Stimulated activated CD8-positive, alpha-beta memory T cell treated with anti-CD3 and anti-CD28 coated beads, Interleukin-4, amount 100 ng/mL, for 48 hours (primary cell): ENCODE measurements around the gene CERS1.

ENCODE experiments used
- DNase-seq: peaks from one replicate; pipeline ENCODE4 v3.0.0-alpha.2; 2020

CERS1 gene

GRCh38 chr19:18870531-18871172 is 25.3 kb downstream of the CERS1 start:
- DNase-seq: no peak

DNA sequence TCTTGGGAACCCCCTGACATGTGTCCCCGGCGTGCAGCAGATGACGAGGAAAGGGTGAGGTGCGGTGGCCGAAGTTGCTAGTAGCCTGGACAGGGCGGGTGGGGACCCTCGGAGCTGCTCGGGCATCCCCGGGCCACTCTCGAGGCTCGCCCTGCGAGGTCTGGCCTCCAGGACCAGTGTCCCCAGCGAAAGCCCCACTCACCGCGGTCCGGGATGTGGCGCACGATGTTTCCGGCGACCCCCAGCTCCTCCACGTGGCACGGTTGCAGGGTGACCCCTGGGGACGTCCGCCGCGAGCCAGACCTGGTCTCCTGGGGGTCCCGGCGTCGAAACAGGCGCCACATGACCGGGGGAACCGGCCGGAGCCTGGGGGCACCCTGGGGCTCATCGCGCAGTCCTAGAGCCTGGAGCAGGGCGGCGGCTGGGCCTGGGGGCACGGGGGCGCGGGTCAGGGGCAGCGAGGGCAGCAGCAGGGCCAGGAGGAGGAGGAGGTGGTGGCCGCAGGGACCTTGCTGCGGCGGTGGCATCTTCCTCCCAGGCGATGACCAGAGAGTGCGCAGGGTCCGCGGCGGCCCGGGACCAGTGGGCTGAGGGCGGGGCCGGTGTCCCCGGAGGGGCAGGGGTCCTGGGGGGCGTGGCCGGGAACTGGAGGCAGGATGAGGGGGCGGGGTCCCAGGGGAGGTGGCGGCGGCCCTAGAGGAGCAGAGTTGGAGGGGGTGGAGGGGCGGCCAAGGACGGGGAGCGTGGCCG is 26.0 kb downstream of the CERS1 start:
- DNase-seq: no peak

GRCh38 chr19:18869023-18869618 is 26.8 kb downstream of the CERS1 start:
- no peak for DNase-seq

DNA sequence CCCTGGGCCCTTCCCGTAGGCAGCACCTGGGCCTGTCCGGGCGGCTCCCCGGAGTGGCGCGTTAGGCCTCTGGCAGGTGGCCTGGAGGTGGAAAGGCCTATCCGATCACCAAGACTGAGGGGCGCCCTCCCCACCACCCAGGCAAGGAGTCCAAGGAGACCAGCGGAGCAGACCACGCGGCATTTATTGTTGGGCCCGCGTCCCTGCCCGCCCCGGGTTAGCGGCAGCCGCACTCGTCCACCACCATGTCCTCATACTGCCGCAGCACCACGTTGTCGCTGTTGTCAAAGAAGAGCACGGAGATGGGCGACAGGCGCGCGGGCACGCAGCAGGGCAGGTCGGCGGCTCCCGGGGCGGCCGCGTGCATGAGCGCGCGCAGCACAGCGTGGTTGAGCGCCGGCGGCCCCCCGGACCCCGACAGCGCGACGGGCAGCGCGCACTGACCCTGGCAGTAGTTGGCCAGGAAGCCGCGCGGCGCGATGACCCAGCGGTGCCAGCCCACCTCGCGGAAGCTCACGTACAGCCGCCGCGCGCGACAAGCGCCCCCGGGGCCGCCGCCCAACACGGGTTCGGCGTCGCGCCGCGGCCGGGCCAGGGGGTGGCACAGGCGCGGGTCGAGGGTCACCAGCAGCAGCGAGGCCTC is 27.5 kb downstream of the CERS1 start:
- no peak for DNase-seq

- no peak for DNase-seq
These were observed 28.2 kb downstream of the CERS1 start for GRCh38 chr19:18867751-18868150.

- DNase-seq: no peak
These were observed 28.8 kb downstream of the CERS1 start for GRCh38 chr19:18867199-18867598.

DNA sequence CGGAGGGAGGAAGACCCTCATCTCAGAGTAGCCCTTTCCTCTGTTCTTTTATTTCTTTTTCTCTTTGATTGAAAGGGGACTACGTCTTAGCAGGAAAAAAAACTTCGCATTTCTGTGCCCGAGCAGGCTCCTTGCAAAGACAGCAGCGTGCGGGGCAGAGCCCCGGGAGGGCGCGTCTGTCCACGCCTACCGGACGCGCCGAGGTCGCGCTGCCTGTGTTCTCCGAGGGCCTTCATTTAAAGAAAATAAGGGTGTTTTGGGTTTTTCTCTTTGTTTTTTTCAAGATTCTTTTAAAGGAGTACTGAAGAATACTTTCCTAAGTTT is 29.2 kb downstream of the CERS1 start:
- DNase-seq: no peak

- DNase-seq: peak; percentile 78
These were observed 29.8 kb downstream of the CERS1 start for GRCh38 chr19:18865973-18866799.

DNA sequence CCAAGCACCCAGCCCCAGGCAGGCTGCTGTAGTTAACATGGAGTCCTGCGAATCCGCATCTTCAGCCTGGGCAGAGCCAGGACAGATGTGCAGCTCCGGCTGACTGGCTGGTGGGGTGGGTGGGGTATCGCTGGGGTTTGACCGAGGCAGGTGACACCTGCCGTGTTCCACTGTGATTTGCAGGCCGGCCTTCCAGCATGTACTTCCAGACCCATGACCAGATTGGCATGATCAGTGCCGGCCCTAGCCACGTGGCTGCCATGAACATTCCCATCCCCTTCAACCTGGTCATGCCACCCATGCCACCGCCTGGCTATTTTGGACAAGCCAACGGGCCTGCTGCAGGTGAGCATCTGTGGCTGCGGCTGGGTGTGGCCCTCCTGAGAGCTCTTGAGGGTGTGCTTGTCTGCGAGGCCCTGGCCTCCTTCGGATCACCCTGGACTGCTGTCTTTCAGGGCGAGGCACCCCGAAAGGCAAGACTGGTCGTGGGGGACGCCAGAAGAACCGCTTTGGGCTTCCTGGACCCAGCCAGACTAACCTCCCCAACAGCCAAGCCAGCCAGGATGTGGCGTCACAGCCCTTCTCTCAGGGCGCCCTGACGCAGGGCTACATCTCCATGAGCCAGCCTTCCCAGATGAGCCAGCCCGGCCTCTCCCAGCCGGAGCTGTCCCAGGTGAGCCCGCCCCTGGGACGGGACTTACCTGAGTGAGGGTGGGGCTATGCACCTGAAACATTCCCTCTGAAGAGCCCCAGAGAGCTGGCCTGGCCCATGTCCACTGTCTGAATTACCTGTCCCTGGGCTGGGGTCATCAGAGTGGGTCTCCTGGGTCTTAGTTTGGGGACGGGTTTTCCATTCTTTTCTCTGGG is 30.6 kb downstream of the CERS1 start:
- no peak for DNase-seq

GRCh38 chr19:18863843-18864362 is 32.1 kb downstream of the CERS1 start:
- DNase-seq: no peak

- DNase-seq: no peak
These were observed 32.7 kb downstream of the CERS1 start for GRCh38 chr19:18862976-18863842.

DNA sequence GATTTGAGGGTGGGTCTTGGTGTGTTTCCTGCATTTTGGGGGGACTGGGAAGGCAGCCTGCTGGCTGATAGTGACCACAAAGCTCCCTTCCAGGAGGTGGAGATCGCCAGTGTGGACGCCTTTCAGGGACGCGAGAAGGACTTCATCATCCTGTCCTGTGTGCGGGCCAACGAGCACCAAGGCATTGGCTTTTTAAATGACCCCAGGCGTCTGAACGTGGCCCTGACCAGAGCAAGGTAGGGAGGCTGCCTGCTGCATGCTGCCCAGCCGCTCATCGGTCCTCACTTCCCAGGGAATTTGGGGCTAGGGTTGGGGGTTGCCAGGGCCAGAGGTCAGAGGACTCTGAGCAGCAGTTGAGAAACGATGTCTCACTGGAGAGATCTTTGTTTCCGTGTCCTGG is 34.0 kb downstream of the CERS1 start:
- no peak for DNase-seq

DNA sequence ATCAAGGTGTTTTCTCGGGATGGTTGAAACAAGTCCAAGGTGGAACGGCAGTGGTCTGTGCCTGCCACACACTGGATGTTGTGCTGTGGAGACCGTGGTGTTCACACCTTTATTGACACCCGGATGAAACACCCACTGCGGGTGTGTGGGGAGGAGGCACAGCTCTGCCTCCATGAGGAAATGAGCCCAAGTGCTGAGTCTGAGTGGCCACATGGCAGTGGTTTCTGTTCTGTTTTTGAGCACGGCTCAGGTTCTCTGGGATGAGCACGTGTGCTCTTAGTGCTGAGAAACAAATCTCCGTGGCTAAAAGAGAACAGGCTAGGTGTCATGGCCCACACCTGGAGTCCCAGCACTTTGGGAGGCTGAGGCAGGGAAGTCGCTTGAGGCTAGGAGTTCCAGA is 34.7 kb downstream of the CERS1 start:
- DNase-seq: no peak

DNA sequence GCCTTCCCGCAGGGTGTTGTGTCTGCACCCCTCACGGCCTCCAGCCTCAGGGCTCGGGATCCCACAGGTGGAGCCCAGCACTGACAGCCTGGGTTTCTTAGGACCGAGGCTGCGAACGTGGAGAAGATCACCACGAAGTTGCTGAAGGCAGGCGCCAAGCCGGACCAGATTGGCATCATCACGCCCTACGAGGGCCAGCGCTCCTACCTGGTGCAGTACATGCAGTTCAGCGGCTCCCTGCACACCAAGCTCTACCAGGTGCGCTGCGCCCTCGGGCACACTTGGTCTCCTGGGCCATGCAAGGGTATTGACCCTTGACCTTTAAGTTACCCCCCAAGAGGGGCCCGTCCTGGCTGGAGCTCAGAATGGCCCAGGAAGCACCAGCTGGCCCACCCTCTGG is 35.2 kb downstream of the CERS1 start:
- no peak for DNase-seq

GRCh38 chr19:18860302-18860700 is 35.7 kb downstream of the CERS1 start:
- DNase-seq: no peak

DNA sequence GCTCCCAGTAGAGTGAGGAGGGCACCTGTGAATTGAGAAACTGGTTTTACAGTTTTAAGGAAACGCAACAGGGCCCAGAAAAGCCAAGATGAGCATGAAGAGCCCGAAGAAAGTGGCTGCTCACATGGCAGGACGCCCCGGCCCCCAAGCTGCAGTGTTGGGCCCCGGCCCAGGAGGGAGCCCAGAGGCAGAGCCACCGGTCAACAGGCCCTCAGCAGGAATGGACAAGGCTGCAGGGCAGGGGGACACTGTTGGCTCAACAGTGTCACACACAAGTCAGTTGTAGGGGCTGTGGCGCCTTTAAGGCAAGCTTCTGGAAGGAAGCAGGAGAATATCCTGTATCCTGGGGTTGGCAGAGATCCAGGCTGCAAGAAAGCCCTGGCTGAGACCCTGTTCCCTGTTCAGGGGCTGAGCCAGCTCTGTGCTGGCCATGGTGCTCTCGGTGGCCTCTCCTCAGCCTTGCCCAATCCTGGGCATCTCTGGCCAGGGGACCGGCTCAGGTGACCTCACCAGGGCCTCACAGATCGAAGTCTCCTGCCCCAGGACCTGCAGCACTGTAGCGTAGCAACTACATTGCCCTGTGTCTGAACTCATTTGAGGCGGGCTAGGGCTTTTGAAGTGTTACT is 36.2 kb downstream of the CERS1 start:
- DNase-seq: no peak

DNA sequence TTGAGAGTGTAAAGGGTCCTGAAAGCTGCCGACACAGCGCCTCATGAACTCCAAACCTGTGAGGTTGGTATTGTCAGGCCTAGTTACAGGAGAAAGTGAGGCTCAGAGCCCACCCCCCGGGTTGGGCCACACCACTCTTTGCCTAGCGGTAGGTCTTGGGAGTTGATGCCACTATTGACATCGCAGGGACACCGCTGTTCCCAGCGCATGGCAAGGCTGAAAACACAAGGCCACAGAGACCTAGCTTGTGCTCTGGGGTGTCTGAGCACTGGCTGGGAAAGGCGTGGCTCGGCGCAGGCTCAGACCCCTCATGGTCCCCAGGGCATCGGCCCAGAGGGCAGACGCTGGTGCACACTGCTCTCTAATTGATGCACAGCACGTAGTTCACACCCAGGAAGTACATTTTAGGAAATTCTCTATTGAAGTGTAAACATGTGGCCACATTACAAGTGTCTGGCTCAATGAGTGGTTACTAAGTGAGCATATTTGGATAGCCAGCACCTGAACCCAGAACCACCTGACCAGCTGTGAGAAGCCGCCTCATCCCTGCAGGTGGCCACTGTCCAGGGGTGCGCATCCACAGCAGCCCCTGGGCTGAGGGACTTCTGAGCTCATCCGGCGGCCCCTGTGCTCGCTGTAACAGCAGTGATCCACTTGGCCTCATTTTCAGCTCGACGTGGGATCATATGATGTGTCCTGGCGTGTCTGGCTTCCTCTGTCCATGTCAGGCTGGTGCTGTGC is 36.9 kb downstream of the CERS1 start:
- no peak for DNase-seq

DNA sequence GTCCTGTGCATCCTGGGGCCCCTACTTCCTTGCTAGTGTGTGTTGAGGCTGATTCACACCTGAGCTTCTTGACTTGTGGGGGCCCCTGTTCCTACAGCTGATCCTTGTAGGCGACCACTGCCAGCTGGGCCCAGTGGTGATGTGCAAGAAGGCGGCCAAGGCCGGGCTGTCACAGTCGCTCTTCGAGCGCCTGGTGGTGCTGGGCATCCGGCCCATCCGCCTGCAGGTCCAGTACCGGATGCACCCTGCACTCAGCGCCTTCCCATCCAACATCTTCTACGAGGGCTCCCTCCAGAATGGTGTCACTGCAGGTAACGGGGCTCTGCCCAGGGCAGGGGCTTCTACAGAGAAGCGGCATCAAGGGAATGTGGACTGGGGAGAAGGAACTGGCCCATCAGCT is 38.7 kb downstream of the CERS1 start:
- no peak for DNase-seq

DNA sequence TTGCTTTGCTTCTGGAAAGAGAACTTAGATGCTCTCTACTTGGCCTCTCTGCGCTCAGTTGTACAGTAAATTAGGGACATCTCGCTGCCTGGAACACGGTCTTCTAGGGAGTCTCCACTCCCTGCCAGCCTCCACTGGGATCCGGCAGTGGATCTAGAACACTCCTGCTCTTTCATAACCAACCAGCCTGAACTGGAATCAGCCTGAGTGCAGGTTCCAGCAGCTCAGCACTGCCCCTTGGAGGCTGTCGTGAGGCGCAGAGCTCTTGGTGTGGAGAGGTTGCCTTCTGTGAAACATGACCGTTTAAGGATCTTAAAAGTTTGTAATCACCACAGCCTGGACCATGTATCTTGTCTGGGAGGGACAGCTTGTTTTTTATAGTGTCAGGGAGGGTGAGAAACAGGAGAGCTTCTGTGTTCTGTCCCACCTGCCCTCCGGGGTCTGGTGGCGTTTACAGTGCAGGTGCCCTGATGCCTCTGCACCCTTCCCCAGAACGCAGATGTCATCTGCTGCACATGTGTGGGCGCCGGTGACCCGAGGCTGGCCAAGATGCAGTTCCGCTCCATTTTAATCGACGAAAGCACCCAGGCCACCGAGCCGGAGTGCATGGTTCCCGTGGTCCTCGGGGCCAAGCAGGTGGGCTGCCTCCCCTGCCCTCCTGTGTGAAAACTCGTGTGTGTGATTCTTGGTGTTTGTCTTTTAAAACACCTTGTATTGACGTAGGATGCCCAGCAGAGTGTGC is 39.4 kb downstream of the CERS1 start:
- DNase-seq: no peak
